ENCODE data around the gene HAVCR1.
"Not testable (repeated sequence)": the region's sequence is repeated elsewhere in the genome, so short reads cannot be mapped to it uniquely, and the experiment has no call there.

GRCh38 chr5:157014143-157014542 lies 44.8 kb downstream of the HAVCR1 start:
- not testable (repeated sequence) for TF ChIP-seq POLR2A, CTCF (IDR thresholded peaks at IDR 0.05)
